ENCODE data around the gene IFNA10.
"Not testable (repeated sequence)": the region's sequence is repeated elsewhere in the genome, so short reads cannot be mapped to it uniquely, and the experiment has no call there.

GRCh38 chr9:21202105-21202504 is 4.8 kb downstream of the IFNA10 start, which contains the start of gene IFNA7:
- not testable (repeated sequence) for TF ChIP-seq POLR2A, CTCF (IDR thresholded peaks at IDR 0.05)

Data from sigmoid colon (tissue), 3 donors.